K562 (cell line): ENCODE results near the gene GCNT2. TPM values are rescaled to one million over a fixed set of nuclear protein-coding genes. Genes with fewer than 3 reads are reported as not detected.

Experiments
- ATAC-seq: fragments of 200-7000 bp; cut with Tn5 transposase; 3 replicates; pipeline ENCODE4 v1.9.1; 2020; ENCODE audit warnings: moderate library complexity
- BruUV-seq: library from RNA; stranded (reverse); fragments of 400-500 nt; replicated peaks from 2 replicates; lab custom pipeline; 2021; lab: Mats Ljungman, UMichigan
- CTCF ChIA-PET: fragments of 300-600 bp; formaldehyde crosslinking; extraction: SDS; loops from one replicate; lab custom pipeline; 2021; ENCODE audit warnings: low intra/inter-chr PET ratio; lab: Yijun Ruan, JAX
- POLR2A ChIA-PET: fragments of 300-600, 350-650 bp; sonication (Branson Sonifier 250); formaldehyde crosslinking; extraction: SDS; loops from one replicate; lab custom pipeline; 2021; ENCODE audit warnings: antibody characterized with exemption, inconsistent platforms; lab: Yijun Ruan, JAX
- DNase-seq, 4 experiments: peaks; one replicate each; pipeline versions ENCODE4 v3.0.0 to v3.0.0-alpha.2; 2011 to 2018; ENCODE audit warnings: low spot score in 3 of 4, mixed read lengths in 3 of 4; ENCODE audit errors: extremely low read depth in 1 of 4
- FAIRE-seq: peaks from 2 replicates; lab custom pipeline; 2011; peaks lifted over from hg19 to GRCh38; lab: Jason Lieb, UNC
- H2AFZ ChIP-seq: 2 replicates; pipeline ENCODE4 v1.6.0; 2011; ENCODE audit warnings: low read depth, low read length, control low read depth, inconsistent platforms
- H3K27ac ChIP-seq: fragments of 200-600 bp; 3 replicates; pipeline ENCODE4 v1.8.0; 2011; ENCODE audit warnings: low read depth, mild to moderate bottlenecking, control low read depth, inconsistent platforms, low read length, moderate library complexity, mixed read lengths; ENCODE audit errors: extremely low read depth
- H3K27me3 ChIP-seq, 2 experiments: fragments of 300-600 bp in 1 of 2; 2 replicates in 1 of 2; 3 replicates in 1 of 2; pipeline versions ENCODE4 v1.6.0 to v1.8.0; 2011; ENCODE audit warnings: inconsistent platforms in 2 of 2, low read length in 2 of 2, mild to moderate bottlenecking in 1 of 2, mixed read lengths in 1 of 2, moderate library complexity in 1 of 2; ENCODE audit not compliant: control insufficient read depth in 2 of 2, insufficient read depth in 2 of 2
- H3K36me3 ChIP-seq: fragments of 300-600 bp; 3 replicates; pipeline ENCODE4 v1.8.0; 2011; ENCODE audit warnings: mild to moderate bottlenecking, low read length, inconsistent platforms; ENCODE audit not compliant: control insufficient read depth, insufficient read depth
- H3K4me1 ChIP-seq, 2 experiments: fragments of 200-600 bp in 1 of 2; replicated peaks in 1 of 2; 2 replicates in 1 of 2; 3 replicates in 1 of 2; pipeline versions ENCODE4 v1.5.1 to v1.8.0; 2011; ENCODE audit warnings: inconsistent platforms in 2 of 2, low read length in 2 of 2, mild to moderate bottlenecking in 1 of 2, mixed read lengths in 1 of 2, moderate library complexity in 1 of 2; ENCODE audit not compliant: control insufficient read depth in 2 of 2, insufficient read depth in 2 of 2
- H3K4me2 ChIP-seq: 2 replicates; pipeline ENCODE4 v1.6.1; 2011; ENCODE audit warnings: low read length, control low read depth, inconsistent platforms, mixed read lengths; ENCODE audit not compliant: insufficient read depth
- H3K4me3 ChIP-seq: fragments of 200-600 bp; sonication (generic), shearing (Covaris generic); 2 replicates; pipeline ENCODE4 v1.5.1; 2016; ENCODE audit warnings: control low read depth, inconsistent platforms
- H3K79me2 ChIP-seq: fragments of 200-600 bp; 3 replicates; pipeline ENCODE4 v1.8.0; 2011; ENCODE audit warnings: low read length, inconsistent platforms; ENCODE audit not compliant: control insufficient read depth, insufficient read depth
- H3K9ac ChIP-seq, 2 experiments: 2 replicates each; pipeline versions ENCODE4 v1.6.0 to v1.6.1; 2011; ENCODE audit warnings: low read depth in 2 of 2, low read length in 2 of 2, control low read depth in 1 of 2, inconsistent platforms in 1 of 2, mild to moderate bottlenecking in 1 of 2, mixed read lengths in 1 of 2; ENCODE audit not compliant: insufficient read depth in 1 of 2
- H3K9me1 ChIP-seq: one replicate; pipeline ENCODE4 v1.6.0; 2011; ENCODE audit warnings: inconsistent platforms, mild to moderate bottlenecking, low read length, moderate library complexity; ENCODE audit not compliant: control insufficient read depth, insufficient read depth
- H3K9me3 ChIP-seq: replicated peaks from 2 replicates; pipeline ENCODE4 v1.5.1; 2011; ENCODE audit warnings: low read depth, low read length, inconsistent platforms; ENCODE audit not compliant: control insufficient read depth, insufficient read depth
- H4K20me1 ChIP-seq: replicated peaks from 2 replicates; pipeline ENCODE4 v1.6.1; 2011; ENCODE audit warnings: low read length, inconsistent platforms, mixed read lengths; ENCODE audit not compliant: control insufficient read depth, insufficient read depth
- CREB3 ChIP-seq: fragments of 450-650 bp; conservative IDR thresholded peaks from 2 replicates; pipeline ENCODE4 v1.6.1; 2016; ENCODE audit warnings: missing genetic modification characterization, low read depth, mild to moderate bottlenecking, missing compliant biosample characterization, moderate library complexity
- FOXJ2 ChIP-seq: fragments of 200-800 bp; sonication (Bioruptor generic); IDR thresholded peaks from 2 replicates; pipeline ENCODE4 v1.6.1; 2016; ENCODE audit warnings: missing genetic modification characterization, missing compliant biosample characterization
- FOXP1 ChIP-seq: sonication (generic); formaldehyde crosslinking; IDR thresholded peaks from 2 replicates; pipeline ENCODE4 v1.8.0; 2022; ENCODE audit warnings: mild to moderate bottlenecking, missing genetic modification reagents
- GTF2E2 ChIP-seq: fragments of 200-800 bp; sonication (Bioruptor generic); IDR thresholded peaks from 2 replicates; pipeline ENCODE4 v1.6.1; 2016; ENCODE audit warnings: missing genetic modification characterization, missing compliant biosample characterization
- NBN ChIP-seq: fragments of 450-650 bp; IDR thresholded peaks from 2 replicates; pipeline ENCODE4 v1.6.1; 2016; ENCODE audit warnings: low read depth, mild to moderate bottlenecking
- NFIC ChIP-seq: fragments of 450-650 bp; IDR thresholded peaks from 2 replicates; pipeline ENCODE4 v1.6.1; 2017; ENCODE audit warnings: mild to moderate bottlenecking, inconsistent platforms
- PKNOX1 ChIP-seq: fragments of 450-650 bp; IDR thresholded peaks from 2 replicates; pipeline ENCODE4 v1.6.1; 2016
- RBBP5 ChIP-seq: fragments of 200-600 bp; sonication (generic); IDR thresholded peaks from 2 replicates; pipeline ENCODE4 v1.6.1; 2012; ENCODE audit warnings: borderline replicate concordance, mild to moderate bottlenecking, low read length, control low read depth, inconsistent platforms; ENCODE audit not compliant: insufficient read depth, poor library complexity, severe bottlenecking
- SIN3A ChIP-seq, 2 experiments: fragments of 150-350 bp in 1 of 2; IDR thresholded peaks; 2 replicates each; pipeline ENCODE4 v1.6.1; 2011 to 2016; ENCODE audit warnings: borderline replicate concordance in 2 of 2, low read depth in 2 of 2, low read length in 2 of 2, mild to moderate bottlenecking in 2 of 2, moderate library complexity in 2 of 2; ENCODE audit not compliant: control insufficient read depth in 1 of 2
- SPI1 ChIP-seq: IDR thresholded peaks from 2 replicates; pipeline ENCODE4 v1.6.1; 2011; ENCODE audit warnings: low read depth, low read length, control low read depth, borderline replicate concordance
- ZNF121 ChIP-seq: sonication (generic); formaldehyde crosslinking; conservative IDR thresholded peaks from 2 replicates; pipeline ENCODE4 v1.8.0; 2022; ENCODE audit warnings: missing genetic modification reagents
- ZNF217 ChIP-seq: sonication (generic); formaldehyde crosslinking; IDR thresholded peaks from 2 replicates; pipeline ENCODE4 v1.8.0; 2022; ENCODE audit warnings: mild to moderate bottlenecking, missing genetic modification reagents
- ZNF224 ChIP-seq: sonication (generic); formaldehyde crosslinking; IDR thresholded peaks from 2 replicates; pipeline ENCODE4 v1.8.0; 2022; ENCODE audit warnings: mild to moderate bottlenecking, missing genetic modification reagents
- ZNF57 ChIP-seq: fragments of 450-650 bp; formaldehyde crosslinking; IDR thresholded peaks from 2 replicates; pipeline ENCODE4 v1.4.0; 2020; ENCODE audit warnings: mild to moderate bottlenecking, moderate library complexity
- ZNF707 ChIP-seq: fragments of 250-450 bp; sonication (Bioruptor Pico); conservative IDR thresholded peaks from 2 replicates; pipeline ENCODE4 v1.8.0; 2022; ENCODE audit warnings: inconsistent platforms, mild to moderate bottlenecking, moderate library complexity
- WGBS: fragments of 100-300 bp; shearing (Covaris generic); methylation state at CpG from one replicate; pipeline ENCODE4 v1.1.6; 2016; ENCODE audit warnings: low coverage, mixed read lengths; ENCODE audit not compliant: insufficient coverage; ENCODE audit errors: missing lambda C conversion rate; 5-methylcytosine and 5-hydroxymethylcytosine counted together
- in situ Hi-C: fragments of 300-500 bp; cut with MboI; formaldehyde crosslinking; loops from 4 replicates; pipeline ENCODE4 v1.15.0; 2018; ENCODE audit warnings: inconsistent platforms, mixed read lengths
- intact Hi-C: fragments of 100-400 bp; cut with micrococcal nuclease; formaldehyde crosslinking; loops from 2 replicates; pipeline ENCODE4 v1.14.2; 2022
- polyA plus RNA-seq, 8 experiments: library from polyadenylated mRNA; depleted of rRNA in 4 of 8; stranded (reverse) in 5 of 8; unstranded in 3 of 8; fragments of >200 nt; fragmentation: Nextera tagmentation in 2 of 8; fragmentation: Illumina TruSeq in 1 of 8; extraction: Ambion mirVana in 2 of 8; extraction: Trizol in 1 of 8; gene quantifications; 2 replicates each; pipeline versions ENCODE4 v1.2.1 to v1.2.3, GENCODE V29; 2011 to 2014; ENCODE audit warnings: inconsistent platforms in 1 of 8, missing spikeins in 1 of 8
- total RNA-seq, 7 experiments: library from RNA; depleted of rRNA in 6 of 7; stranded (reverse); fragments of >200 nt in 6 of 7; fragmentation: Illumina TruSeq in 2 of 7; extraction: Trizol in 2 of 7; gene quantifications; 2 replicates each; pipeline versions ENCODE4 v1.2.1 to v1.2.3, GENCODE V29; 2011 to 2021; ENCODE audit warnings: low replicate concordance in 1 of 7
- TF ChIP-seq, protein P1 (sequence below): conservative IDR thresholded peaks from 2 replicates; pipeline ENCODE4 v1.6.1; 2011; ENCODE audit warnings: low read depth, mild to moderate bottlenecking, low read length; ENCODE audit not compliant: control insufficient read depth

Gene GCNT2
- total and polyA plus RNA-seq, 9 of the 15 experiments (the other 6 are each of a cell fraction or from before 2014, with no cell fraction given) = 0.78 to 2.6 (median 1.6) TPM

GRCh38 chr6:10484912-10485311 is 36.2 kb upstream of the GCNT2 start (continued):
- no peak for TF ChIP-seq CREB3 (tag)
- TF ChIP-seq ZNF217 (CRISPR knock-in tag) = no peak
- TF ChIP-seq GTF2E2 (tag) = no peak
- TF ChIP-seq ZNF57 (CRISPR knock-in tag) = no peak
- TF ChIP-seq ZNF707 = no peak
- TF ChIP-seq FOXJ2 (tag) = no peak

DNA sequence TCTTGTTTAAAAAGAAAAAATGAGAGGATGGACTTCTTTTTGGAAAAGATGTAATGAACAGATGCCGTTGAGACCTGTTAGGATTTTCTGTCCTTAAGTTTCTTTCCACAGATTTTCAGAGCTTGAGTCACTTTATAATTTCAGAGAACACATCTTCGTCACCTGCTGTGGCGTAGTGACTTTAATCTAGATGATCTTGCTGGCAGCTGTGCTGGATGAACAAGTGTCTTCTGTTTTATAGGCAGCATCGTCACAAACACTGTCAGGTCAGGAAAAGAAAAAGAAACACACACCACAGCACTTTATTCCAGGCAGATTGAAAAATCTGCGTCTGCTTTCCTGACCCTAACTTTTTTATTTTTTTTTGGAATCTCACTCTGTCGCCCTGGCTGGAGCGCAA is 35.7 kb upstream of the GCNT2 start:
- Histone ChIP-seq H3K27me3 (peaks cover 0 to 19% of the 10 kb centered on the region in 2 experiments; a peak in 3 of 5 replicates), H3K36me3 (no peaks in the 10 kb centered on the region), H3K9me3 (0 out of 2 replicates have a peak, but pooled peaks cover 1% of the 10 kb centered on the region), H3K4me1 (peaks cover 0 to 13% of the 10 kb centered on the region in 2 experiments; a peak in 1 of 5 replicates), H2AFZ (no peak overlapping the region), H3K79me2 (no peaks in the 10 kb centered on the region), H3K4me2 (no peak overlapping the region), H3K9me1 (no peaks in the 10 kb centered on the region), H3K9ac (no peak overlapping the region), H3K27ac (no peak overlapping the region), H3K4me3 (no peak overlapping the region), H4K20me1 (no peaks in the 10 kb centered on the region)
- DNase-seq (no peak), FAIRE-seq (no peak), ATAC-seq (no peak)
- POLR2A ChIA-PET = no interaction called here
- intact Hi-C loops (no loop called here), in situ Hi-C loops (no loop called here)
- BruUV-seq = no TSS peak
- WGBS = 12% methylated on average over 7 of the region's 7 CpGs
- CTCF ChIA-PET = interaction anchor here (0.7 kb wide), 1 partner anchor 1090 kb away, joined by 4 read pairs; no protein-coding TSS in a partner anchor
- no peak for TF ChIP-seq ZNF121 (CRISPR knock-in tag)
- no peak for TF ChIP-seq RBBP5
- TF ChIP-seq SPI1 = no peak
- no peak for TF ChIP-seq ZNF224
- TF ChIP-seq NBN = no peak
- no peak for TF ChIP-seq PKNOX1
- no peak for TF ChIP-seq SIN3A (IDR thresholded peaks at IDR 0.05; ENCODE audit: borderline replicate concordance in 2 of 2, control insufficient read depth in 1 of 2, low read depth in 2 of 2, low read length in 2 of 2)
- TF ChIP-seq, protein P1, sequence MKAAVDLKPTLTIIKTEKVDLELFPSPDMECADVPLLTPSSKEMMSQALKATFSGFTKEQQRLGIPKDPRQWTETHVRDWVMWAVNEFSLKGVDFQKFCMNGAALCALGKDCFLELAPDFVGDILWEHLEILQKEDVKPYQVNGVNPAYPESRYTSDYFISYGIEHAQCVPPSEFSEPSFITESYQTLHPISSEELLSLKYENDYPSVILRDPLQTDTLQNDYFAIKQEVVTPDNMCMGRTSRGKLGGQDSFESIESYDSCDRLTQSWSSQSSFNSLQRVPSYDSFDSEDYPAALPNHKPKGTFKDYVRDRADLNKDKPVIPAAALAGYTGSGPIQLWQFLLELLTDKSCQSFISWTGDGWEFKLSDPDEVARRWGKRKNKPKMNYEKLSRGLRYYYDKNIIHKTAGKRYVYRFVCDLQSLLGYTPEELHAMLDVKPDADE = no peak
- no peak for TF ChIP-seq FOXP1 (CRISPR knock-in tag)
- TF ChIP-seq NFIC = no peak
